ENCODE results near the gene GRIN2A.

Gene GRIN2A

DNA sequence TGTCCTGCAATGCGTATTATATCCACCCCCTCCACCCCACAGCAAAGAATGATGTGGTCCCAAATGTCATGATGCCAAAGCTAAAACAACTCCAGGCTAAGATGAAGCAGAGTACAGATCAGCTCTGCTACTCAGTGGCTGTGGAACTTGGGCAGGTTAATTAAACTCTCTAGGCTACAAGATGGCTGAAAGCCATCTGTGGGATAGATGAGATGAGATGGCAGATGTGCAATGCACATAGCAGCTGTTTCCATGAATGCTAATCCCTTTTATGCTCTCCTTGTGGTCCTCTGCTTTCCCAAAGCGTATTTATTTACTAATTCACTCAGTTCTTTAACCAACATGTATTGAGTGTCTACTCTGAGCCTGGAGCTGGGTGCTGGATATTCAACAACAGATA lies 114.4 kb downstream of the GRIN2A start:
- TF ChIP-seq, protein P1, sequence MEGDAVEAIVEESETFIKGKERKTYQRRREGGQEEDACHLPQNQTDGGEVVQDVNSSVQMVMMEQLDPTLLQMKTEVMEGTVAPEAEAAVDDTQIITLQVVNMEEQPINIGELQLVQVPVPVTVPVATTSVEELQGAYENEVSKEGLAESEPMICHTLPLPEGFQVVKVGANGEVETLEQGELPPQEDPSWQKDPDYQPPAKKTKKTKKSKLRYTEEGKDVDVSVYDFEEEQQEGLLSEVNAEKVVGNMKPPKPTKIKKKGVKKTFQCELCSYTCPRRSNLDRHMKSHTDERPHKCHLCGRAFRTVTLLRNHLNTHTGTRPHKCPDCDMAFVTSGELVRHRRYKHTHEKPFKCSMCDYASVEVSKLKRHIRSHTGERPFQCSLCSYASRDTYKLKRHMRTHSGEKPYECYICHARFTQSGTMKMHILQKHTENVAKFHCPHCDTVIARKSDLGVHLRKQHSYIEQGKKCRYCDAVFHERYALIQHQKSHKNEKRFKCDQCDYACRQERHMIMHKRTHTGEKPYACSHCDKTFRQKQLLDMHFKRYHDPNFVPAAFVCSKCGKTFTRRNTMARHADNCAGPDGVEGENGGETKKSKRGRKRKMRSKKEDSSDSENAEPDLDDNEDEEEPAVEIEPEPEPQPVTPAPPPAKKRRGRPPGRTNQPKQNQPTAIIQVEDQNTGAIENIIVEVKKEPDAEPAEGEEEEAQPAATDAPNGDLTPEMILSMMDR (conservative IDR thresholded peaks at IDR 0.05; ENCODE audit: control insufficient read depth, insufficient read depth, low read depth, low read length) = no peak
- no peak for DNase-seq (ENCODE audit: low read depth)
- H3K4me3 ChIP-seq (ENCODE audit: control insufficient read depth, low read depth, low read length) = no peak overlapping the region

DNA sequence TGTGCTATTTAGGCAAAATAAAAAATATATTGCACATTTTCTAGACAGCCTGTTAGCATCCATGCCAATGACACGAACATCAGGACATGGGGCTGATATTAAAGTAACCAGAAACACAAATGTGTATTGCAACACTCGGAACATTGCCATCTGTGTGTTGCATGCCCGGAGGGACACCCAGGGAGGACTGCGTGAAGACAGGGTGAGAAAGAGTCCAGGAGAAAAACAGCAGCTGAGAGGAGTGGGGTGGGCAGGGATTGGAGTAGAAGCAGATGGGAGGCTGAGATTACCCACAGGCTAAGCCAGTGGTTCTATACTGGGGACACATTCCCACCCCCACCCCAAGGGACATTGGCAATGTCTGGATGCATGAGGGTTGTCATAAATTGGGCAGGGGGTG lies 114.8 kb downstream of the GRIN2A start:
- DNase-seq (ENCODE audit: low read depth) = peak; percentile 3
- TF ChIP-seq, protein P1 (conservative IDR thresholded peaks at IDR 0.05; ENCODE audit: control insufficient read depth, insufficient read depth, low read depth, low read length) = no peak

DNA sequence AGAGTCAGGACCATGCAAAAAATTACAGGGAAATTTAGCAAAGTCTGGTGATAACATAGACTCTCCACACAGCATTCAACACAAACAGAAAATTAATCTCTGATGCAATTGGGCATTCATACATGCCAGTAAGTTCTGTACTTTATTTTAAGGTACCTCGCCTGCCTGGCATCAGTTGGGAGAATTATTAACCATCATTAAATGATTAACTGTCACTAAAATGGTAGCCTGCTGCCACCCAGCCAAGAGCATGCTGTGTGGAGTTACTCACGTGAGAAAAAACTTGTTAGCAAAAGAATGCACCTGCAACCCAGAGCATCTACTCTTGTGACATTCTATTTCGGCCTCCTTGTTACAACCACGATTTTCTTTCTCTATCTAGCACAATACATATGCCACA lies 117.2 kb downstream of the GRIN2A start:
- no peak overlapping the region for H3K4me3 ChIP-seq (ENCODE audit: control insufficient read depth, low read depth, low read length)
- TF ChIP-seq, protein P1 (conservative IDR thresholded peaks at IDR 0.05; ENCODE audit: control insufficient read depth, insufficient read depth, low read depth, low read length) = no peak
- no peak for DNase-seq (ENCODE audit: low read depth)

More for the DNA sequence above, 114.8 kb downstream of the GRIN2A start:
- no peak overlapping the region for H3K4me3 ChIP-seq (ENCODE audit: control insufficient read depth, low read depth, low read length)

DNA sequence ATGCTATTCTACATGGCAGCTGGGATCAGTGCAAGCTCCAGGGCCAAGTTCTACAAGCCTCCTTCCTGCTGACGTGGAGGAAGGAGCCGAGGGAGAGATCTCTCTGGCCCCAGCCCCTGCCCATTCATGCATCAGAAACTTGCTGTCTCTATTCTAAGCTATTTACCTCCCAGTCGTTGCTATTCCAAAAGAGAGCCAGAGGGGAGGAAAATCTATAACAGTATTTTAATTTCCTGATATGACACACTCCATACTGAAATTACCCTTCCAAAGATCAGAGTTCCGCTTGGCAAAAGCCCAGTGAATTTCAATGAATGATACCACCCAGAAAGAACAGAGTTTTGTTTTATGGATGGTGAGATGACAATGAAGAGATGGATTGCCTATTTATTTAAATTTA lies 133.4 kb downstream of the GRIN2A start:
- DNase-seq (ENCODE audit: low read depth) = no peak
- TF ChIP-seq, protein P1 (conservative IDR thresholded peaks at IDR 0.05; ENCODE audit: control insufficient read depth, insufficient read depth, low read depth, low read length) = no peak
- H3K4me3 ChIP-seq (ENCODE audit: control insufficient read depth, low read depth, low read length) = no peak overlapping the region

DNA sequence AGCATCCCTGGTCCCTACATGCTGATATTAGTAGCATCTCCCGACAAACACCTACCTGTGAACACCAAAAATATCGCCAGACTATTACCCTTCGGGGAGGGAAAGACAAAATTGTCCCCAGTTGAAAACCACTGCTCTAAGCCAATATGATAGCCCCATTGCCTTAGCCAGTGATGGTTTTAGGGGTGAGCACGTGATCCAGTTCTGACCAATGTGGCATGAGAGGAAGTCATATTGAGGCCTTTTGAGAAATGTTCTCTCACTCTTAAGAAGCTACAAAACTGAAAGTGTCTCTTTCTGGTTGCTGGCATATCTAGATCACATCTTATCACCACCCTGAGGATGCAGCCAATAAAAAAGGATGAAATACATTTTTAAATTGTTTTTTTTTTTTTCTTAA lies 136.3 kb downstream of the GRIN2A start:
- TF ChIP-seq, protein P1 (conservative IDR thresholded peaks at IDR 0.05; ENCODE audit: control insufficient read depth, insufficient read depth, low read depth, low read length) = no peak
- no peak for DNase-seq (ENCODE audit: low read depth)
- H3K4me3 ChIP-seq (ENCODE audit: control insufficient read depth, low read depth, low read length) = no peak overlapping the region

DNA sequence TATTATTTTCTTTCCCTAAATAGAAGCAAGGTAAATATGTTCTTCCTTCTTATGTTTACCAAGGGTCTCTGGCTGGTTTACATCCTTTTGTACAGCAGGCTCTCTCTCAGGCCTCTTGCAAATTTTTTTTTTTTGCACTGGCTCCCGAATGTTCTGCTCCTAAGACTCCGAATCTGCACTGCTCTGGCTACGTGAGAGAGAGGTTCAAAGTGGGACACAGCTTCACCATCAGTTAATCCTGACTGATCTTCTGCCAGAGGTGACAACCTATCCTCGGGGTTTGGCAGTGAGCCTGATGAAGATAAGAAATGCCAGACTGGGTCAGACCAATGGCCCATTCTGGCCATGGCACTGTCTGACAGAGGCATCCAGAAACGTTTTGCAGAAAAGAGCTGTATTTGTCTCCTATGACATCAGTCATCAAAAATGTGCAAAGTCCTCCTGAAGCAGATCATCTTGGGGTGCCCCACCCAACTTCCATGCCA lies 136.9 kb downstream of the GRIN2A start:
- TF ChIP-seq, protein P1 (conservative IDR thresholded peaks at IDR 0.05; ENCODE audit: control insufficient read depth, insufficient read depth, low read depth, low read length) = no peak
- DNase-seq (ENCODE audit: low read depth) = no peak
- H3K4me3 ChIP-seq (ENCODE audit: control insufficient read depth, low read depth, low read length) = no peak overlapping the region

Data from fibroblast of mammary gland (primary cell).